ENCODE results near the gene IL1RAPL1.

DNA sequence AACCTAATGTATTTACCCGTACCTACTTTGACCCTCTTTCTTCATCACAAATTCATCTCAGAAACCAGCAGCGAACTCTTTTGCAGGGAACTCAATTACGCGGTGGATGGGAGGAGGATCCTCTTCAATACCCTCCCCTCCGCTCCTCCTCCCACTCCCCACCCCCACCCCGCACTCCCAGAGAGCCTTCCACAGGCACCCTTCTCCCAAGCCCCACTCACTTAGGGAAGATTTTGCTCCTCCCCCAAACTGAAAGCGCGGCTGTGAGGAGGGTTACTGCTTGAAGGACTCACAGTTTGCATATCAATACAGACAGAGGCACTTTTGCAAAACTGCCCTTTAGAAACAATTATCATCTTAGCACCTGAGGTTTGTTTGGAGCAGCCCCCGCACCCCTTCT, 960 bp upstream of the IL1RAPL1 start:
- no peak for TF ChIP-seq CTCF (IDR thresholded peaks at IDR 0.05; ENCODE audit: poor library complexity, severe bottlenecking)
- no peak for TF ChIP-seq EZH2 (IDR thresholded peaks at IDR 0.05; ENCODE audit: borderline replicate concordance, insufficient read depth, low read length, poor library complexity, severe bottlenecking)
- TF ChIP-seq POLR2AphosphoS5 (IDR thresholded peaks at IDR 0.05) = no peak
- TF ChIP-seq, protein P1, sequence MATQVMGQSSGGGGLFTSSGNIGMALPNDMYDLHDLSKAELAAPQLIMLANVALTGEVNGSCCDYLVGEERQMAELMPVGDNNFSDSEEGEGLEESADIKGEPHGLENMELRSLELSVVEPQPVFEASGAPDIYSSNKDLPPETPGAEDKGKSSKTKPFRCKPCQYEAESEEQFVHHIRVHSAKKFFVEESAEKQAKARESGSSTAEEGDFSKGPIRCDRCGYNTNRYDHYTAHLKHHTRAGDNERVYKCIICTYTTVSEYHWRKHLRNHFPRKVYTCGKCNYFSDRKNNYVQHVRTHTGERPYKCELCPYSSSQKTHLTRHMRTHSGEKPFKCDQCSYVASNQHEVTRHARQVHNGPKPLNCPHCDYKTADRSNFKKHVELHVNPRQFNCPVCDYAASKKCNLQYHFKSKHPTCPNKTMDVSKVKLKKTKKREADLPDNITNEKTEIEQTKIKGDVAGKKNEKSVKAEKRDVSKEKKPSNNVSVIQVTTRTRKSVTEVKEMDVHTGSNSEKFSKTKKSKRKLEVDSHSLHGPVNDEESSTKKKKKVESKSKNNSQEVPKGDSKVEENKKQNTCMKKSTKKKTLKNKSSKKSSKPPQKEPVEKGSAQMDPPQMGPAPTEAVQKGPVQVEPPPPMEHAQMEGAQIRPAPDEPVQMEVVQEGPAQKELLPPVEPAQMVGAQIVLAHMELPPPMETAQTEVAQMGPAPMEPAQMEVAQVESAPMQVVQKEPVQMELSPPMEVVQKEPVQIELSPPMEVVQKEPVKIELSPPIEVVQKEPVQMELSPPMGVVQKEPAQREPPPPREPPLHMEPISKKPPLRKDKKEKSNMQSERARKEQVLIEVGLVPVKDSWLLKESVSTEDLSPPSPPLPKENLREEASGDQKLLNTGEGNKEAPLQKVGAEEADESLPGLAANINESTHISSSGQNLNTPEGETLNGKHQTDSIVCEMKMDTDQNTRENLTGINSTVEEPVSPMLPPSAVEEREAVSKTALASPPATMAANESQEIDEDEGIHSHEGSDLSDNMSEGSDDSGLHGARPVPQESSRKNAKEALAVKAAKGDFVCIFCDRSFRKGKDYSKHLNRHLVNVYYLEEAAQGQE (IDR thresholded peaks at IDR 0.05; ENCODE audit: borderline replicate concordance) = no peak
- no peak for TF ChIP-seq EP300 (conservative IDR thresholded peaks at IDR 0.05; ENCODE audit: poor library complexity, severe bottlenecking)
